A549 (cell line): Measurements from ENCODE around the gene INTS7. TPM values are rescaled to one million over a fixed set of nuclear protein-coding genes. Genes with fewer than 3 reads are reported as not detected.

ENCODE experiments used
- ATAC-seq, 2 experiments: fragments of 200-7000 bp in 1 of 2; fragments of >200 bp in 1 of 2; cut with Nextera tagmentation in 1 of 2; cut with Tn5 transposase in 1 of 2; 3 replicates each; pipeline versions ENCODE4 v1.8.0 to v1.9.1; 2018 to 2020; ENCODE audit warnings: mild to moderate bottlenecking in 1 of 2, moderate library complexity in 1 of 2
- CTCF ChIA-PET: fragments of 300-600 bp; sonication (Branson Sonifier 250); formaldehyde crosslinking; extraction: SDS; loops from one replicate; lab custom pipeline; 2021; ENCODE audit warnings: antibody characterized with exemption, inconsistent platforms; lab: Yijun Ruan, JAX
- POLR2A ChIA-PET: fragments of 350-600 bp; formaldehyde crosslinking; extraction: SDS; loops from one replicate; lab custom pipeline; 2021; ENCODE audit warnings: antibody characterized with exemption, inconsistent platforms; lab: Yijun Ruan, JAX
- DNase-seq, 2 experiments: peaks; one replicate each; pipeline versions ENCODE4 v3.0.0 to v3.0.0-alpha.2; 2011 to 2016; ENCODE audit warnings: low read depth in 1 of 2, low spot score in 1 of 2
- FAIRE-seq: peaks from 2 replicates; lab custom pipeline; 2011; peaks lifted over from hg19 to GRCh38; lab: Jason Lieb, UNC
- H3K27ac ChIP-seq, 2 experiments: fragments of >200 bp; sonication (Bioruptor Twin); formaldehyde crosslinking; 3 replicates each; pipeline ENCODE4 v1.5.1; 2016 to 2017
- H3K4me1 ChIP-seq: fragments of >200 bp; sonication (Bioruptor Twin); formaldehyde crosslinking; 3 replicates; pipeline ENCODE4 v1.6.1; 2016
- H3K4me2 ChIP-seq: fragments of >200 bp; sonication (Bioruptor Twin); formaldehyde crosslinking; 3 replicates; pipeline ENCODE4 v1.6.1; 2016
- H3K4me3 ChIP-seq: fragments of >200 bp; sonication (Bioruptor Twin); formaldehyde crosslinking; 3 replicates; pipeline ENCODE4 v1.5.1; 2016
- H3K9me3 ChIP-seq: fragments of >200 bp; sonication (Bioruptor Twin); formaldehyde crosslinking; 3 replicates; pipeline ENCODE4 v1.6.1; 2016
- CEBPB ChIP-seq, 2 experiments: fragments of >200 bp in 1 of 2; sonication (Bioruptor Twin) in 1 of 2; formaldehyde crosslinking in 1 of 2; IDR thresholded peaks; 2 replicates each; pipeline ENCODE4 v1.6.1; 2012 to 2016
- CTCF ChIP-seq: fragments of >200 bp; sonication (Bioruptor Twin); formaldehyde crosslinking; IDR thresholded peaks from 3 replicates; pipeline ENCODE4 v1.5.1; 2016
- ESRRA ChIP-seq: fragments of 150-350 bp; IDR thresholded peaks from 2 replicates; pipeline ENCODE4 v1.6.1; 2014; ENCODE audit warnings: mild to moderate bottlenecking, low read length, borderline replicate concordance
- HEYL ChIP-seq: fragments of 250-450 bp; sonication (Bioruptor Pico); IDR thresholded peaks from 2 replicates; pipeline ENCODE4 v1.8.0; 2021; ENCODE audit warnings: mild to moderate bottlenecking, moderate library complexity
- MAX ChIP-seq: IDR thresholded peaks from 2 replicates; pipeline ENCODE4 v1.6.1; 2012
- MAZ ChIP-seq: fragments of 150-350 bp; IDR thresholded peaks from 2 replicates; pipeline ENCODE4 v1.6.1; 2014; ENCODE audit warnings: antibody characterized with exemption, low read depth, low read length, borderline replicate concordance
- PBX3 ChIP-seq: IDR thresholded peaks from 2 replicates; pipeline ENCODE4 v1.6.1; 2012
- POLR2A ChIP-seq: IDR thresholded peaks from 2 replicates; pipeline ENCODE4 v1.6.1; 2012; ENCODE audit warnings: mild to moderate bottlenecking, low read length
- RAD21 ChIP-seq, 2 experiments: fragments of >200 bp in 1 of 2; sonication (Bioruptor Twin) in 1 of 2; formaldehyde crosslinking in 1 of 2; IDR thresholded peaks in 1 of 2; conservative IDR thresholded peaks in 1 of 2; 2 replicates in 1 of 2; 3 replicates in 1 of 2; pipeline ENCODE4 v1.6.1; 2012 to 2018; ENCODE audit warnings: inconsistent platforms in 1 of 2
- RNF2 ChIP-seq: fragments of 200-600 bp; sonication (generic); IDR thresholded peaks from 2 replicates; pipeline ENCODE4 v1.6.1; 2016; ENCODE audit warnings: low read depth, mild to moderate bottlenecking, antibody characterized with exemption, moderate library complexity, borderline replicate concordance
- SMC3 ChIP-seq: fragments of >200 bp; sonication (Bioruptor Twin); formaldehyde crosslinking; IDR thresholded peaks from 3 replicates; pipeline ENCODE4 v1.6.1; 2018; ENCODE audit warnings: inconsistent platforms
- ZSCAN20 ChIP-seq: fragments of 250-450 bp; sonication (Bioruptor Pico); IDR thresholded peaks from 2 replicates; pipeline ENCODE4 v1.8.0; 2022; ENCODE audit warnings: mild to moderate bottlenecking, moderate library complexity
- WGBS: methylation state at CpG from one replicate; pipeline ENCODE4 v1.1.6; 2017; ENCODE audit errors: missing lambda C conversion rate; 5-methylcytosine and 5-hydroxymethylcytosine counted together
- polyA plus RNA-seq, 4 experiments: library from polyadenylated mRNA; depleted of rRNA in 3 of 4; stranded (reverse); fragments of >200 nt; fragmentation: RNase III in 1 of 4; extraction: RNeasy Plus Mini Kit Qiagen cat#74134 plus additional on column Dnase treatment in 1 of 4; gene quantifications; 2 replicates in 3 of 4; 3 replicates in 1 of 4; pipeline ENCODE4 v1.2.3, GENCODE V29; 2011 to 2017

The INTS7 gene
- polyA plus RNA-seq, 2 of the 4 experiments (the other 2 are of a cell fraction), result 21.5 to 47.2 TPM

GRCh38 chr1:212013672-212014071, 21.7 kb downstream of the INTS7 start:
- CTCF ChIA-PET, result interaction anchor here (0.9 to 3.0 kb wide), 6 partner anchors 8 to 354 kb away, joined by 3 to 71 read pairs (median 10); partner anchors contain the start of genes DTL and INTS7
- TF ChIP-seq ESRRA (no peak), POLR2A (no peak), CEBPB (IDR thresholded peaks at IDR 0.05) (peak in 1 of 2 experiments; percentile 30; a peak in 2 of 4 replicates), ZSCAN20 (CRISPR knock-in tag) (no peak), RNF2 (no peak)
- POLR2A ChIA-PET, result no interaction called here
- H3K4me1 ChIP-seq, result peaks cover 13% of the 10 kb centered on the region
- peak overlapping the region; percentile 46; the same call in 2 of the 3 replicates for H3K4me2 ChIP-seq
- H3K4me3 ChIP-seq, result no peak overlapping the region
- 22% methylated on average over 2 of the region's 2 CpGs for WGBS
- H3K27ac ChIP-seq, result peak overlapping the region in 1 of 2 experiments; percentile 48; a peak in 2 of 6 replicates
- no peaks in the 10 kb centered on the region for H3K9me3 ChIP-seq
- FAIRE-seq (peak; percentile 79), ATAC-seq (peak; percentile 45 to 64; a peak in 5 of 6 replicates), DNase-seq (no peak)

GRCh38 chr1:212012034-212012740, 23.2 kb downstream of the INTS7 start:
- peak; percentile 51 for FAIRE-seq
- H3K4me3 ChIP-seq, result no peak overlapping the region
- no peak overlapping the region for H3K4me2 ChIP-seq
- peak; percentile 75 to 76 for DNase-seq
- no peaks in the 10 kb centered on the region for H3K9me3 ChIP-seq
- H3K4me1 ChIP-seq, result peaks cover 13% of the 10 kb centered on the region
- TF ChIP-seq CTCF (peak; percentile 94), MAX (peak; percentile 42; the same call in 1 of the 2 replicates), MAZ (no peak), CEBPB (IDR thresholded peaks at IDR 0.05) (peak in 1 of 2 experiments; percentile 72; a peak in 2 of 4 replicates), RNF2 (no peak), SMC3 (peak; percentile 92), RAD21 (conservative IDR thresholded peaks at IDR 0.05 in 1 of 2, IDR thresholded peaks at IDR 0.05 in 1 of 2) (peak; percentile 88 to 91)
- CTCF ChIA-PET, result interaction anchor here (0.6 to 3.0 kb wide), 12 partner anchors 10 to 443 kb away, joined by 3 to 71 read pairs (median 4); partner anchors contain the start of genes DTL and INTS7
- peak; percentile 98 for ATAC-seq
- WGBS, result 54% methylated on average over 7 of the region's 7 CpGs
- POLR2A ChIA-PET, result no interaction called here
- 0 out of 6 replicates have a peak overlapping the region, but pooled peaks of 1 of the 2 experiments have one; percentile 37 for H3K27ac ChIP-seq

GRCh38 chr1:212010004-212010403, 25.4 kb downstream of the INTS7 start:
- TF ChIP-seq HEYL (CRISPR knock-in tag), result no peak
- no peak for TF ChIP-seq PBX3
- TF ChIP-seq CTCF, result no peak
- POLR2A ChIA-PET, result interaction anchor here (1.2 to 1.6 kb wide), 2 partner anchors 25 to 26 kb away, joined by 5 to 11 read pairs; partner anchors contain the start of genes DTL and INTS7
- FAIRE-seq (no peak), ATAC-seq (no peak), DNase-seq (no peak)
- H3K27ac ChIP-seq, result no peak overlapping the region
- CTCF ChIA-PET, result interaction anchor here (0.8 to 4.3 kb wide), 7 partner anchors 10 to 446 kb away, joined by 3 to 47 read pairs (median 5); partner anchors contain the start of genes DTL and INTS7
- H3K4me2 ChIP-seq, result no peak overlapping the region
- H3K4me3 ChIP-seq, result no peak overlapping the region
- H3K4me1 ChIP-seq, result peaks cover 13% of the 10 kb centered on the region
- no peaks in the 10 kb centered on the region for H3K9me3 ChIP-seq
- WGBS, result 82% methylated on average over 3 of the region's 3 CpGs
